Neural cell (in vitro differentiated cells): ENCODE measurements around the gene FAP. TPM values are rescaled to one million over a fixed set of nuclear protein-coding genes. Genes with fewer than 3 reads are reported as not detected.

Source experiments
- H2AFZ ChIP-seq: fragments of 200-600, 300-800 bp; sonication (generic), shearing (Covaris generic); 2 replicates; pipeline ENCODE4 v1.6.0; 2014; ENCODE audit warnings: low read depth, mild to moderate bottlenecking, antibody characterized with exemption, low read length, moderate library complexity
- H3F3A ChIP-seq: fragments of 200-600 bp; shearing (Covaris generic); 2 replicates; pipeline ENCODE4 v1.6.1; 2016; ENCODE audit warnings: mild to moderate bottlenecking, moderate library complexity, mixed read lengths, antibody characterized with exemption, low read length; ENCODE audit not compliant: insufficient read depth, poor library complexity, severe bottlenecking
- H3K27ac ChIP-seq: fragments of 200-600, 300-800 bp; sonication (generic), shearing (Covaris generic); 2 replicates; pipeline ENCODE4 v1.5.1; 2014; ENCODE audit warnings: mild to moderate bottlenecking, low read length, moderate library complexity
- H3K27me3 ChIP-seq: fragments of 300-800, 200-600 bp; sonication (generic), shearing (Covaris generic); 2 replicates; pipeline ENCODE4 v1.6.0; 2014; ENCODE audit warnings: mild to moderate bottlenecking, low read depth, low read length, moderate library complexity; ENCODE audit not compliant: insufficient read depth
- H3K36me3 ChIP-seq: fragments of 300-800, 200-600 bp; sonication (generic), shearing (Covaris generic); 2 replicates; pipeline ENCODE4 v1.5.1; 2014; ENCODE audit warnings: mild to moderate bottlenecking, antibody characterized with exemption, low read length, moderate library complexity; ENCODE audit not compliant: insufficient read depth
- H3K4me2 ChIP-seq: fragments of 300-800, 200-600 bp; sonication (generic), shearing (Covaris generic); 2 replicates; pipeline ENCODE4 v1.6.0; 2014; ENCODE audit warnings: mild to moderate bottlenecking, low read length
- H3K4me3 ChIP-seq: fragments of 300-800, 200-600 bp; sonication (generic), shearing (Covaris generic); 2 replicates; pipeline ENCODE4 v1.5.1; 2014; ENCODE audit warnings: mild to moderate bottlenecking, low read length, moderate library complexity
- H3K79me2 ChIP-seq: fragments of 200-600 bp; shearing (Covaris generic); replicated peaks from 2 replicates; pipeline ENCODE4 v1.6.0; 2014; ENCODE audit warnings: mild to moderate bottlenecking, low read length, moderate library complexity; ENCODE audit not compliant: insufficient read depth
- H3K9ac ChIP-seq: fragments of 300-800, 200-600 bp; sonication (generic), shearing (Covaris generic); 2 replicates; pipeline ENCODE4 v1.6.1; 2016; ENCODE audit warnings: mild to moderate bottlenecking, low read length, mixed read lengths
- H3K9me2 ChIP-seq: fragments of 200-600 bp; shearing (Covaris generic); 2 replicates; pipeline ENCODE4 v1.6.1; 2016; ENCODE audit warnings: mild to moderate bottlenecking, low read length, mixed read lengths; ENCODE audit not compliant: insufficient read depth
- H3K9me3 ChIP-seq: fragments of 200-600, 300-800 bp; sonication (generic), shearing (Covaris generic); 2 replicates; pipeline ENCODE4 v1.6.1; 2016; ENCODE audit warnings: mild to moderate bottlenecking, mixed run types, low read length, moderate library complexity, mixed read lengths
- H4K20me1 ChIP-seq: fragments of 200-600 bp; shearing (Covaris generic); 2 replicates; pipeline ENCODE4 v1.6.1; 2016; ENCODE audit warnings: mild to moderate bottlenecking, mixed run types; ENCODE audit not compliant: insufficient read depth
- EP300 ChIP-seq: fragments of 450-650 bp; conservative IDR thresholded peaks from 2 replicates; pipeline ENCODE4 v1.6.1; 2014; ENCODE audit warnings: antibody characterized with exemption, mild to moderate bottlenecking, moderate library complexity; ENCODE audit not compliant: poor library complexity, severe bottlenecking
- EZH2 ChIP-seq: fragments of 200-600, 300-800 bp; shearing (Covaris generic), sonication (generic); IDR thresholded peaks from 2 replicates; pipeline ENCODE4 v1.6.1; 2014; ENCODE audit warnings: antibody characterized with exemption, low read length, borderline replicate concordance, mild to moderate bottlenecking; ENCODE audit not compliant: insufficient read depth, poor library complexity, severe bottlenecking
- MXI1 ChIP-seq: fragments of 450-650 bp; conservative IDR thresholded peaks from 2 replicates; pipeline ENCODE4 v1.6.1; 2014; ENCODE audit warnings: antibody characterized with exemption, mild to moderate bottlenecking; ENCODE audit not compliant: poor library complexity, severe bottlenecking
- POLR2AphosphoS5 ChIP-seq: IDR thresholded peaks from 2 replicates; pipeline ENCODE4 v1.6.1; 2012
- RAD21 ChIP-seq: fragments of 450-650 bp; conservative IDR thresholded peaks from 2 replicates; pipeline ENCODE4 v1.6.1; 2014; ENCODE audit warnings: antibody characterized with exemption, mild to moderate bottlenecking, moderate library complexity
- REST ChIP-seq: IDR thresholded peaks from 2 replicates; pipeline ENCODE4 v1.6.1; 2012; ENCODE audit warnings: borderline replicate concordance
- SMC3 ChIP-seq: fragments of 450-650 bp; conservative IDR thresholded peaks from 2 replicates; pipeline ENCODE4 v1.6.1; 2014; ENCODE audit warnings: antibody characterized with exemption, mild to moderate bottlenecking, moderate library complexity; ENCODE audit not compliant: poor library complexity
- TAF1 ChIP-seq: IDR thresholded peaks from 2 replicates; pipeline ENCODE4 v1.6.1; 2012; ENCODE audit warnings: low read depth
- polyA plus RNA-seq: library from polyadenylated mRNA; depleted of rRNA; stranded (reverse); fragments of >200 nt; gene quantifications from 2 replicates; pipeline ENCODE4 v1.2.3, GENCODE V29; 2014
- TF ChIP-seq, protein P1 (sequence below): fragments of 450-650 bp; IDR thresholded peaks from 2 replicates; pipeline ENCODE4 v1.5.1; 2014; ENCODE audit warnings: antibody characterized with exemption, mild to moderate bottlenecking, moderate library complexity; ENCODE audit not compliant: poor library complexity, severe bottlenecking

The FAP gene
- polyA plus RNA-seq, 1 donor from 2014 or later: 0.16 TPM

DNA sequence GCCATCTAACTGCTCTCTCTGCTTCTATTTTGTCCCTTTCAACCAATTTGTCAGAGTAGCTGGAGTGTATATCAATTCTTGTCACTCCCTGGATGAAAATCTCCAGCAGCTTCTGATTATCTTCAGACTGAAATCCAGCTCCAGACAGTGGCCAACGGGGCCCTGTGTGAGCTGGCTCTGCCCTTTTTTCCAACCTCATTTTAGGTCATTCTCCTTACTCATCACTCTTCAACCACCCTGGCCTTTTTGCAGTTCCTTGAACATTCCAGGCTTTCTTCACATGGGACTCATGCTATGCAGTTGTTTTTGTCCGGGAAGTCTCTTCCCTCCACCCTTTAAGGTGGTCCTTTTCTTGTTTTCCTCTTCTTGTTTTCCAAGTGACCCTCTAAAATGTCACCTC is 15.4 kb upstream of the FAP start:
- H3K4me3 ChIP-seq: no peak overlapping the region
- H4K20me1 ChIP-seq: no peaks in the 10 kb centered on the region
- no peak overlapping the region for H3K9ac ChIP-seq
- H3K9me2 ChIP-seq: no peaks in the 10 kb centered on the region
- no peak overlapping the region for H2AFZ ChIP-seq
- H3K79me2 ChIP-seq: no peaks in the 10 kb centered on the region
- H3K36me3 ChIP-seq: no peaks in the 10 kb centered on the region
- no peak overlapping the region for H3K27ac ChIP-seq
- H3K9me3 ChIP-seq: no peaks in the 10 kb centered on the region
- no peak overlapping the region for H3K4me2 ChIP-seq
- H3F3A ChIP-seq: no peaks in the 10 kb centered on the region
- TF ChIP-seq REST: no peak
- TF ChIP-seq SMC3: no peak
- TF ChIP-seq TAF1: no peak
- TF ChIP-seq EP300: no peak
- TF ChIP-seq, protein P1, sequence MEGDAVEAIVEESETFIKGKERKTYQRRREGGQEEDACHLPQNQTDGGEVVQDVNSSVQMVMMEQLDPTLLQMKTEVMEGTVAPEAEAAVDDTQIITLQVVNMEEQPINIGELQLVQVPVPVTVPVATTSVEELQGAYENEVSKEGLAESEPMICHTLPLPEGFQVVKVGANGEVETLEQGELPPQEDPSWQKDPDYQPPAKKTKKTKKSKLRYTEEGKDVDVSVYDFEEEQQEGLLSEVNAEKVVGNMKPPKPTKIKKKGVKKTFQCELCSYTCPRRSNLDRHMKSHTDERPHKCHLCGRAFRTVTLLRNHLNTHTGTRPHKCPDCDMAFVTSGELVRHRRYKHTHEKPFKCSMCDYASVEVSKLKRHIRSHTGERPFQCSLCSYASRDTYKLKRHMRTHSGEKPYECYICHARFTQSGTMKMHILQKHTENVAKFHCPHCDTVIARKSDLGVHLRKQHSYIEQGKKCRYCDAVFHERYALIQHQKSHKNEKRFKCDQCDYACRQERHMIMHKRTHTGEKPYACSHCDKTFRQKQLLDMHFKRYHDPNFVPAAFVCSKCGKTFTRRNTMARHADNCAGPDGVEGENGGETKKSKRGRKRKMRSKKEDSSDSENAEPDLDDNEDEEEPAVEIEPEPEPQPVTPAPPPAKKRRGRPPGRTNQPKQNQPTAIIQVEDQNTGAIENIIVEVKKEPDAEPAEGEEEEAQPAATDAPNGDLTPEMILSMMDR: no peak
- TF ChIP-seq RAD21: no peak
- TF ChIP-seq POLR2AphosphoS5: no peak
- TF ChIP-seq MXI1: no peak
- TF ChIP-seq EZH2: no peak
- no peaks in the 10 kb centered on the region for H3K27me3 ChIP-seq

- H3K36me3 ChIP-seq: no peaks in the 10 kb centered on the region
- no peaks in the 10 kb centered on the region for H3K27me3 ChIP-seq
- no peaks in the 10 kb centered on the region for H3K9me3 ChIP-seq
- no peak overlapping the region for H3K4me2 ChIP-seq
- TF ChIP-seq MXI1 (no peak), EZH2 (no peak)
- no peak overlapping the region for H3K27ac ChIP-seq
- H3F3A ChIP-seq: no peaks in the 10 kb centered on the region
- no peak overlapping the region for H2AFZ ChIP-seq
- H3K9me2 ChIP-seq: no peaks in the 10 kb centered on the region
- H3K9ac ChIP-seq: no peak overlapping the region
- no peaks in the 10 kb centered on the region for H3K79me2 ChIP-seq
- no peaks in the 10 kb centered on the region for H4K20me1 ChIP-seq
- H3K4me3 ChIP-seq: no peak overlapping the region
Measured at GRCh38 chr2:162258169-162258568, 14.9 kb upstream of the FAP start.

DNA sequence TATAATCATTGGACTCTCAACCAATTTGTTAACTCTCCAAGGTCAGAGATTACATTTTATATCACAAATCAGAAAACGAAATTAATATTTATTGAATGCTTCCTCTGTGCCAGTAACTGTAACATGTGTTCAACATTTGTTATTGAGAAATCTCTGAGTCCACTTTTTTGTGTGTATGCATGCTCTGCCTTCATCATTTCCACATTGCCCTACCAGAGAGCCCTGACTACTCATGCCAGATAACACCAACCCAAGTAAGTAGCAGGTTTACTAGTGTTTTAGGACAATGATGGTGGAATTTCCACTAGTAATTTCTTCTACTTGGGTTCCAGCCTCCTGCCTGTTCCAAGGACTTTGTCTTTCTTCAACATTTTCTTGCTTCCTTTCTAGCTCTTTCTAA is 14.2 kb upstream of the FAP start:
- no peaks in the 10 kb centered on the region for H3K9me2 ChIP-seq
- H3K9ac ChIP-seq: no peak overlapping the region
- no peaks in the 10 kb centered on the region for H3K27me3 ChIP-seq
- H3K9me3 ChIP-seq: no peaks in the 10 kb centered on the region
- no peaks in the 10 kb centered on the region for H3K36me3 ChIP-seq
- H3K4me2 ChIP-seq: no peak overlapping the region
- no peak for TF ChIP-seq POLR2AphosphoS5
- TF ChIP-seq MXI1: no peak
- TF ChIP-seq RAD21: no peak
- no peak for TF ChIP-seq EP300
- no peak for TF ChIP-seq SMC3
- TF ChIP-seq EZH2: no peak
- TF ChIP-seq, protein P1: no peak
- no peak for TF ChIP-seq TAF1
- TF ChIP-seq REST: no peak
- no peak overlapping the region for H3K4me3 ChIP-seq
- H4K20me1 ChIP-seq: no peaks in the 10 kb centered on the region
- no peak overlapping the region for H2AFZ ChIP-seq
- H3K79me2 ChIP-seq: no peaks in the 10 kb centered on the region
- H3F3A ChIP-seq: no peaks in the 10 kb centered on the region
- no peak overlapping the region for H3K27ac ChIP-seq
